NB4 (cell line): ENCODE data around the gene DUS3L.

Experiments used
- MAX ChIP-seq: IDR thresholded peaks from 2 replicates; pipeline ENCODE4 v1.6.1; 2011; ENCODE audit warnings: low read depth, low read length
- POLR2A ChIP-seq: IDR thresholded peaks from 2 replicates; pipeline ENCODE4 v1.6.1; 2011; ENCODE audit warnings: mild to moderate bottlenecking; ENCODE audit not compliant: insufficient read length; ENCODE audit errors: extremely low read depth
- TF ChIP-seq, protein P1 (sequence below): IDR thresholded peaks from one replicate; pipeline ENCODE4 v1.5.1; 2012; ENCODE audit warnings: low read depth, low read length

DNA sequence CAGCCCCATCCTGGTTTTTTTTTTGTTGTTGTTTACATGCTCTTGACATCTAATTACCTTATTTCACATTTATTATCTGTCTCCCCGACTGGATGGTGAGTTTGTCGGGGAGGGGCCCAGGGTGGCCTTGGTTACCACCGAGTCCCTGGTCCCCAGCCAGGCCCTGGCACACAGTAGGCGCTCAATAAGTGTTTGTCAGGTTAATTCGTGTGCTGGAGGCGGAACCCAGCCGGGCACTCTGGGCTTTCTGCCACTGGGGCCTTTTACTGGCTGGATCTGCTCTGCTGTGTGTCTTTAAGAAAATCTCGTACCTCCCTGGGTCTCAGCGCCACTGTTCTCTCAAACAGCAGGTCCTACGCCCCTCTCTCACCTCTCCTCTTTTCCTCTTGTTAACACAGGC lies 18.5 kb upstream of the DUS3L start:
- TF ChIP-seq, protein P1, sequence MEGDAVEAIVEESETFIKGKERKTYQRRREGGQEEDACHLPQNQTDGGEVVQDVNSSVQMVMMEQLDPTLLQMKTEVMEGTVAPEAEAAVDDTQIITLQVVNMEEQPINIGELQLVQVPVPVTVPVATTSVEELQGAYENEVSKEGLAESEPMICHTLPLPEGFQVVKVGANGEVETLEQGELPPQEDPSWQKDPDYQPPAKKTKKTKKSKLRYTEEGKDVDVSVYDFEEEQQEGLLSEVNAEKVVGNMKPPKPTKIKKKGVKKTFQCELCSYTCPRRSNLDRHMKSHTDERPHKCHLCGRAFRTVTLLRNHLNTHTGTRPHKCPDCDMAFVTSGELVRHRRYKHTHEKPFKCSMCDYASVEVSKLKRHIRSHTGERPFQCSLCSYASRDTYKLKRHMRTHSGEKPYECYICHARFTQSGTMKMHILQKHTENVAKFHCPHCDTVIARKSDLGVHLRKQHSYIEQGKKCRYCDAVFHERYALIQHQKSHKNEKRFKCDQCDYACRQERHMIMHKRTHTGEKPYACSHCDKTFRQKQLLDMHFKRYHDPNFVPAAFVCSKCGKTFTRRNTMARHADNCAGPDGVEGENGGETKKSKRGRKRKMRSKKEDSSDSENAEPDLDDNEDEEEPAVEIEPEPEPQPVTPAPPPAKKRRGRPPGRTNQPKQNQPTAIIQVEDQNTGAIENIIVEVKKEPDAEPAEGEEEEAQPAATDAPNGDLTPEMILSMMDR: no peak
- TF ChIP-seq MAX (no peak), POLR2A (no peak)
